OCI-M2 (cell line): Measurements from ENCODE around the gene PCDHA5.
"Not testable (repeated sequence)": the region's sequence is repeated elsewhere in the genome, so short reads cannot be mapped to it uniquely, and the experiment has no call there.

Experiments used
- DNase-seq: peaks from one replicate; lab custom pipeline; 2025; ENCODE audit not compliant: unreplicated experiment; lab: John Stamatoyannopoulos, UW

The PCDHA5 gene

GRCh38 chr5:140822969-140823368, 1.6 kb downstream of the PCDHA5 start:
- DNase-seq: not testable (repeated sequence)

- no peak for DNase-seq
Measured at GRCh38 chr5:140823475-140823874, 2.1 kb downstream of the PCDHA5 start.

GRCh38 chr5:140827704-140828361, 6.4 kb downstream of the PCDHA5 start, which contains the start of gene PCDHA6:
Gene PCDHA6 (plus strand): TSS chr5:140827960. CDS start chr5:140828092, 132 bp downstream.
- DNase-seq: no peak

GRCh38 chr5:140828362-140828737, 6.9 kb downstream of the PCDHA5 start:
- DNase-seq: no peak

- not testable (repeated sequence) for DNase-seq
Measured at GRCh38 chr5:140829511-140830501, 8.4 kb downstream of the PCDHA5 start.

GRCh38 chr5:140833993-140834392, 12.6 kb downstream of the PCDHA5 start, which contains the start of gene PCDHA7:
Gene PCDHA7 (plus strand): TSS chr5:140834269. CDS start chr5:140834384, 115 bp downstream.
- no peak for DNase-seq

- DNase-seq: not testable (repeated sequence)
Measured at GRCh38 chr5:140834439-140835008, 13.1 kb downstream of the PCDHA5 start.

GRCh38 chr5:140835622-140836510, 14.5 kb downstream of the PCDHA5 start:
- DNase-seq: no peak

GRCh38 chr5:140840978-140841962, 19.9 kb downstream of the PCDHA5 start, which contains the start of gene PCDHA8:
Gene PCDHA8 (plus strand): TSS chr5:140841187. CDS start chr5:140841322, 135 bp downstream.
- no peak for DNase-seq

- DNase-seq: no peak
Measured at GRCh38 chr5:140842798-140843733, 21.7 kb downstream of the PCDHA5 start.

GRCh38 chr5:140848139-140849102, 27.0 kb downstream of the PCDHA5 start, which contains the start of gene PCDHA9:
Gene PCDHA9 (plus strand): TSS chr5:140848382. CDS start chr5:140848496, 114 bp downstream.
- DNase-seq: not testable (repeated sequence)

- DNase-seq: not testable (repeated sequence)
Measured at GRCh38 chr5:140849831-140850634, 28.6 kb downstream of the PCDHA5 start.

- DNase-seq: no peak
Measured at GRCh38 chr5:140855772-140856674, 34.6 kb downstream of the PCDHA5 start, which contains the start of gene PCDHA10. Gene PCDHA10 (plus strand): TSS chr5:140855897. CDS start chr5:140856049, 152 bp downstream.

GRCh38 chr5:140857177-140857986, 36.0 kb downstream of the PCDHA5 start:
- no peak for DNase-seq
